HL-60 (cell line): ENCODE data around the gene GTPBP1.

Experiments
- DNase-seq, 2 experiments: peaks; one replicate each; pipeline ENCODE4 v3.0.0-alpha.2; 2010 to 2020; ENCODE audit warnings: low read depth in 1 of 2, low spot score in 1 of 2
- H3K27ac ChIP-seq: fragments of 250-450 bp; sonication (Bioruptor Pico); replicated peaks from 2 replicates; pipeline ENCODE4 v1.5.1; 2020; ENCODE audit warnings: mild to moderate bottlenecking, moderate library complexity
- H3K27me3 ChIP-seq: fragments of 250-450 bp; sonication (Bioruptor Pico); 2 replicates; pipeline ENCODE4 v1.5.1; 2021; ENCODE audit warnings: mild to moderate bottlenecking, moderate library complexity; ENCODE audit not compliant: insufficient read depth, poor library complexity, severe bottlenecking
- H3K4me3 ChIP-seq: replicated peaks from 2 replicates; pipeline ENCODE4 v1.5.1; 2011; ENCODE audit warnings: mild to moderate bottlenecking, control low read depth, low read length; ENCODE audit not compliant: insufficient read depth
- GABPA ChIP-seq: IDR thresholded peaks from 2 replicates; pipeline ENCODE4 v1.6.1; 2012; ENCODE audit warnings: low read depth
- POLR2AphosphoS5 ChIP-seq: IDR thresholded peaks from 2 replicates; pipeline ENCODE4 v1.6.1; 2012; ENCODE audit warnings: low read depth
- SPI1 ChIP-seq: IDR thresholded peaks from 2 replicates; pipeline ENCODE4 v1.6.1; 2012; ENCODE audit warnings: low read depth, mild to moderate bottlenecking, borderline replicate concordance
- TF ChIP-seq, protein P1 (sequence below): IDR thresholded peaks from one replicate; pipeline ENCODE4 v1.5.1; 2011; ENCODE audit warnings: low read length, control low read depth, inconsistent platforms; ENCODE audit not compliant: insufficient read depth
- TF ChIP-seq, protein P2 (sequence below): IDR thresholded peaks from 2 replicates; pipeline ENCODE4 v1.6.1; 2012; ENCODE audit warnings: low read depth; ENCODE audit not compliant: insufficient replicate concordance

GTPBP1 gene

DNA sequence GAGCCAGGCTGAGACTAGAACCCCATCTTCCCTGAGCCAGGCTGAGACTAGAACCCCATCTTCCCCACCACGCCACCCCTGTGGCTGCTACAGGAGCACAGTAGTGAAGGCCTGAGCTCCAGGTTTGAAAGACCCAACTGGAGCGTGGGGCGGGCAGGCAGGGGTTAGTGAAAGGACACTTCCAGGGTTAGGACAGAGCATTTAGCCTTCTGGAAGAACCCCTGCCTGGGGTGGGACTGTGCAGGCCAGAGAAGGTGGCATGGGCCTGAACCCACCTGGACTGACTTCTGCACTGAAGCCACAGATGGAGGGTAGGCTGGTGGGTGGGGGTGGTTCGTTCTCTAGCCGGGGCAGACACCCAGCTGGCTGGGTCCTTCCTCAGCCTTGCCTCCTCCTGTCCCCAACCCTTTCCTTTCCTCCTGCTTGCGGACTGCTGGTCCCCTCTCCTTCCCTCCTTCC, 26.0 kb downstream of the GTPBP1 start:
- TF ChIP-seq, protein P1, sequence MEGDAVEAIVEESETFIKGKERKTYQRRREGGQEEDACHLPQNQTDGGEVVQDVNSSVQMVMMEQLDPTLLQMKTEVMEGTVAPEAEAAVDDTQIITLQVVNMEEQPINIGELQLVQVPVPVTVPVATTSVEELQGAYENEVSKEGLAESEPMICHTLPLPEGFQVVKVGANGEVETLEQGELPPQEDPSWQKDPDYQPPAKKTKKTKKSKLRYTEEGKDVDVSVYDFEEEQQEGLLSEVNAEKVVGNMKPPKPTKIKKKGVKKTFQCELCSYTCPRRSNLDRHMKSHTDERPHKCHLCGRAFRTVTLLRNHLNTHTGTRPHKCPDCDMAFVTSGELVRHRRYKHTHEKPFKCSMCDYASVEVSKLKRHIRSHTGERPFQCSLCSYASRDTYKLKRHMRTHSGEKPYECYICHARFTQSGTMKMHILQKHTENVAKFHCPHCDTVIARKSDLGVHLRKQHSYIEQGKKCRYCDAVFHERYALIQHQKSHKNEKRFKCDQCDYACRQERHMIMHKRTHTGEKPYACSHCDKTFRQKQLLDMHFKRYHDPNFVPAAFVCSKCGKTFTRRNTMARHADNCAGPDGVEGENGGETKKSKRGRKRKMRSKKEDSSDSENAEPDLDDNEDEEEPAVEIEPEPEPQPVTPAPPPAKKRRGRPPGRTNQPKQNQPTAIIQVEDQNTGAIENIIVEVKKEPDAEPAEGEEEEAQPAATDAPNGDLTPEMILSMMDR, result no peak
- no peak for TF ChIP-seq SPI1
- TF ChIP-seq, protein P2, sequence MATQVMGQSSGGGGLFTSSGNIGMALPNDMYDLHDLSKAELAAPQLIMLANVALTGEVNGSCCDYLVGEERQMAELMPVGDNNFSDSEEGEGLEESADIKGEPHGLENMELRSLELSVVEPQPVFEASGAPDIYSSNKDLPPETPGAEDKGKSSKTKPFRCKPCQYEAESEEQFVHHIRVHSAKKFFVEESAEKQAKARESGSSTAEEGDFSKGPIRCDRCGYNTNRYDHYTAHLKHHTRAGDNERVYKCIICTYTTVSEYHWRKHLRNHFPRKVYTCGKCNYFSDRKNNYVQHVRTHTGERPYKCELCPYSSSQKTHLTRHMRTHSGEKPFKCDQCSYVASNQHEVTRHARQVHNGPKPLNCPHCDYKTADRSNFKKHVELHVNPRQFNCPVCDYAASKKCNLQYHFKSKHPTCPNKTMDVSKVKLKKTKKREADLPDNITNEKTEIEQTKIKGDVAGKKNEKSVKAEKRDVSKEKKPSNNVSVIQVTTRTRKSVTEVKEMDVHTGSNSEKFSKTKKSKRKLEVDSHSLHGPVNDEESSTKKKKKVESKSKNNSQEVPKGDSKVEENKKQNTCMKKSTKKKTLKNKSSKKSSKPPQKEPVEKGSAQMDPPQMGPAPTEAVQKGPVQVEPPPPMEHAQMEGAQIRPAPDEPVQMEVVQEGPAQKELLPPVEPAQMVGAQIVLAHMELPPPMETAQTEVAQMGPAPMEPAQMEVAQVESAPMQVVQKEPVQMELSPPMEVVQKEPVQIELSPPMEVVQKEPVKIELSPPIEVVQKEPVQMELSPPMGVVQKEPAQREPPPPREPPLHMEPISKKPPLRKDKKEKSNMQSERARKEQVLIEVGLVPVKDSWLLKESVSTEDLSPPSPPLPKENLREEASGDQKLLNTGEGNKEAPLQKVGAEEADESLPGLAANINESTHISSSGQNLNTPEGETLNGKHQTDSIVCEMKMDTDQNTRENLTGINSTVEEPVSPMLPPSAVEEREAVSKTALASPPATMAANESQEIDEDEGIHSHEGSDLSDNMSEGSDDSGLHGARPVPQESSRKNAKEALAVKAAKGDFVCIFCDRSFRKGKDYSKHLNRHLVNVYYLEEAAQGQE, result no peak
- TF ChIP-seq POLR2AphosphoS5, result no peak
- no peak for TF ChIP-seq GABPA
- Histone ChIP-seq H3K27ac (no peak overlapping the region), H3K27me3 (no peaks in the 10 kb centered on the region), H3K4me3 (no peak overlapping the region)
- DNase-seq, result no peak

DNA sequence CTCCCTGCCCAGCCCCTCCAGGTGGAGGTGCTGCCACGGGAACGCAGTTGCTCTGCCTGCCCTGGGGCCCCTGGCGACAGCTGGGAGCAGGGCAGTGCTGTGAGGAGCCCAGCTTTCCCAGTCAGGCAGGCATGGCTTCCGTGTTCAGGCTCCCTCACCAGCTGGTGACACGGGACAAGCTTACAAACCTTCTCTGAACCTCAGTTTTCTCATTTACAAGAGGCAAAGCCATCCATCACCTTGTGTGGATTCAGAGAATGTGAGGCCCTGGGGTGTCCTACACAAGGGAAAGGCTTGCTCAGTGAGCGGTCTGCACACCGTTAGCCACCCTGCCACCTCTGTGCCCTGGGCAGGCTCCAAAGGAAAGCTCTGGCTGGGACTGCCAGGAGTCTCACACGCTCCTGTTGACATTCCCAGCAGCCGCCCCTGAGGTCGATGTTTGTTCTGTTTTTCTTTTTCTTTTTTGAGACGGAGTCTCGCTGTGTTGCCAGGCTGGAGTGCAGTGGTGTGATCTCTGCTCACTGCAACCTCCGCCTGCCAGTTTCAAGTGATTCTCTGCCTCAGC, 26.6 kb downstream of the GTPBP1 start:
- H3K27ac ChIP-seq, result no peak overlapping the region
- no peak overlapping the region for H3K4me3 ChIP-seq

DNA sequence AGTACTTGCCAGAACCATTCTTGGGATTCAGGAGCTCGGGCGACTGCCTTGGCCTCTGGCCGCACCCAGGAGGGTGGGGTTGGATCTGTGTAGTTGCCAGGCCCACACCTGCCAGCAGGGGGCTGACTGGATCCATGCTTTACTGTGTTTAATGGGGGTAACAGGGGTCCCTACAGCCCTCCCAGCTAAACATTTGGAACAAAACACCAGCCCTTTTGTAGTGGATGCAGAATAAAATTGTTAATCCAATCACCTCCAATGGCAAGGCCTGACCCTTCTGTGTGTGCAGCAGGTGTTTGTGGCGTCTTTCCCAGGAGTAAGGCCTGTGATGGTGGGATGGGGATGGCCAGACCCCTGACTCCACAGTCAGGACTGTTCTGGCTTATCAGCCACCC, 27.6 kb downstream of the GTPBP1 start:
- Histone ChIP-seq H3K27ac (no peak overlapping the region), H3K4me3 (no peak overlapping the region), H3K27me3 (no peaks in the 10 kb centered on the region)
- peak in 1 of 2 experiments; percentile 31 for DNase-seq
- TF ChIP-seq SPI1 (no peak), POLR2AphosphoS5 (peak; percentile 58; the same call in 1 of the 2 replicates)
- TF ChIP-seq, protein P1, result peak; percentile 64

More for the DNA sequence above, 26.6 kb downstream of the GTPBP1 start:
- no peak for TF ChIP-seq SPI1
- no peak for TF ChIP-seq GABPA
- no peak; the same call in 1 of the 2 replicates for TF ChIP-seq POLR2AphosphoS5
- TF ChIP-seq, protein P2, result no peak
- TF ChIP-seq, protein P1, result no peak
- H3K27me3 ChIP-seq, result no peaks in the 10 kb centered on the region
- DNase-seq, result no peak
